Loucy (cell line): ENCODE data around the gene NCAPD2.

Experiments
- EZH2phosphoT487 ChIP-seq: fragments of 200-600 bp; IDR thresholded peaks from 2 replicates; pipeline ENCODE4 v1.6.1; 2018; ENCODE audit warnings: antibody characterized with exemption, mild to moderate bottlenecking, moderate library complexity, borderline replicate concordance
- TF ChIP-seq, protein P1 (sequence below): fragments of 200-600 bp; sonication (generic); conservative IDR thresholded peaks from 2 replicates; pipeline ENCODE4 v1.5.1; 2014; ENCODE audit warnings: mild to moderate bottlenecking, antibody characterized with exemption, low read length

GRCh38 chr12:6535697-6535946 is 41.7 kb downstream of the NCAPD2 start:
- TF ChIP-seq EZH2phosphoT487: no peak
- TF ChIP-seq, protein P1, sequence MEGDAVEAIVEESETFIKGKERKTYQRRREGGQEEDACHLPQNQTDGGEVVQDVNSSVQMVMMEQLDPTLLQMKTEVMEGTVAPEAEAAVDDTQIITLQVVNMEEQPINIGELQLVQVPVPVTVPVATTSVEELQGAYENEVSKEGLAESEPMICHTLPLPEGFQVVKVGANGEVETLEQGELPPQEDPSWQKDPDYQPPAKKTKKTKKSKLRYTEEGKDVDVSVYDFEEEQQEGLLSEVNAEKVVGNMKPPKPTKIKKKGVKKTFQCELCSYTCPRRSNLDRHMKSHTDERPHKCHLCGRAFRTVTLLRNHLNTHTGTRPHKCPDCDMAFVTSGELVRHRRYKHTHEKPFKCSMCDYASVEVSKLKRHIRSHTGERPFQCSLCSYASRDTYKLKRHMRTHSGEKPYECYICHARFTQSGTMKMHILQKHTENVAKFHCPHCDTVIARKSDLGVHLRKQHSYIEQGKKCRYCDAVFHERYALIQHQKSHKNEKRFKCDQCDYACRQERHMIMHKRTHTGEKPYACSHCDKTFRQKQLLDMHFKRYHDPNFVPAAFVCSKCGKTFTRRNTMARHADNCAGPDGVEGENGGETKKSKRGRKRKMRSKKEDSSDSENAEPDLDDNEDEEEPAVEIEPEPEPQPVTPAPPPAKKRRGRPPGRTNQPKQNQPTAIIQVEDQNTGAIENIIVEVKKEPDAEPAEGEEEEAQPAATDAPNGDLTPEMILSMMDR: no peak
